HG03520 (cell line): ENCODE data around the gene IMP4.

Experiments
- ATAC-seq: cut with Tn5 transposase; IDR thresholded peaks from one replicate; pipeline ENCODE4 v1.9.1; 2021; ENCODE audit warnings: mild to moderate bottlenecking, moderate library complexity; ENCODE audit not compliant: unreplicated experiment

The IMP4 gene

DNA sequence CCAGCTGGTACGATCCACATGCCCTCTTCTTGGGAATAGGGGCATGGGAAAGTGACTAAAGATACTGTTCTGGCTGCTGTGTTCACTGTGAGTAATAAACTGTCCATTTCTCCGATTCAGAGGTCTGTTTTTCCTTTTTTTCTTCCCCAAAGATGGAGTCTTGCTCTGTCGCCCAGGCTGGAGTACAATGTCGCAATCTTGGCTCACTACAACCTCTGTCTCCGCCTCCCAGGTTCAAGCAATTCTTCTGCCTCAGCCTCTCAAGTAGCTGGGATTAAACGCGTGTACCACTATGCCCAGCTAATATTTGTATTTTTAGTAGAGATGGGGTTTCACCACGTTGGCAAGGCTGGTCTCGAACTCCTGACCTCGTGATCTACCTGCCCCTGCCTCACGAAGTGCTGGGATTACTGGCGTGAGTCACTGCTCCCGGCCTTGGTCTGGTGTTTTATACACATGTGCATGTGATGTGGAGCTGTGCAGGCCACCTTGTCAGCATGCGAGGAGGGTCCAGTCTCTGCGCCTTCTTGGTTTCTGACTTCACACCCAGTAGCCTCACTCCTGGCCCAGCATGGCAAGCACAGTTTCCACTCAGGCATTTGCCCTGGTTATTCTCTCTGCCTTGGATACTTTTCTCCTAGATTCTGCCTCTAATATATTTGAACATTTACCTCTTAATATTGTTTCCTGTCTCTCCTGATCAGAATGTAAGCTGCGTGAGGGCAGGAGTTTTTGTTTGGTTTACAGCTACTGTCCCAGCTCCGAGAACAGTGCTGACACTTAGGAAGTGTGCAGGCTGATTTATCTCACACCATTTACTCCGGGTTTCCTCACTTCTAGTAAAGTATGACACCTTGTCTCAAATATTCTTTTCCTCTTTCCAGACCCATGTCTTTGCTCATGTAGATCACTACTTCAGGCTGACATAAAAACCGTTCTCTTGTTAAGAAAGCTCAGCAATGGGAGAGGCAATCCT lies 32.9 kb downstream of the IMP4 start:
- ATAC-seq, result no peak

DNA sequence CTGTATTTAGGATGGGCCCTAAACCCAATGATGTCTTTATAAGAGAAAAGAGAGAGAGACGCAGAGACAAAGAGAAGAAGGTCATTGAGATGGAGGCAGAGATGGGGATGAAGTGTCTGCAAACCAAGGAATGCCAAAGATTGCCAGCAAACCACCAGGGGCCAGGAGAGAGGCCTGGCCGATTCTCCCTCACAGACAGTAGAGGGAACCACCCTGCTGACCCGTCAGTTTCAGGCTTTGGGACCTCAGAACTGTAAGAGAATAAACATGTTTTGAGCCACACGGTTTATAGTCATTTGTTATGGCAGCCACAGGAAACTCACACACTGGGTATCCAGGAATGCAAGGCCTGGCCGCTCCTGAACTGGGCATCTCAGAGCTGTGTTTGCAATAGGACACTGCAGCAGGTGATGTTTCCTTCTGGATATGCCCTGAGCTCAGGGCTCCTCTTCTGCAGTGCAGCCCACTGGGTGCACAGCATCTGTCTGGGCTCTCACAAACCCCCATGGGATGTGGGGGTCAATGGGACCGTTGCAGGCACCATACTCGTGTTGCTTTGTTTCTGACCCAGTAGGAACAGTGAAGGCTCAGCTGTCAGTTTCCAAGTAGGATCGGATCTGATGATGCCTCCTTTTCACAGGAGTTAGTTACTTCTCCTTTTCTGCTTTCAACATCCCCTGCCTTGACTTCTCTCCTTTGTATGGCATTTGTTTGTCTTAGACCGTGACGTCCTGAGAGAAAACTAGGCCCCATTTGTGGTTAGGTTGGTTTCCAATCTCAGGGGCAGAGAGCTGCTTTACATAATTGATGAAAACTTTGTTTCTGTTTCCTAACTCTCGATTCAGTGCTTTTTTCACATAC lies 34.0 kb downstream of the IMP4 start:
- peak; percentile 44 for ATAC-seq

DNA sequence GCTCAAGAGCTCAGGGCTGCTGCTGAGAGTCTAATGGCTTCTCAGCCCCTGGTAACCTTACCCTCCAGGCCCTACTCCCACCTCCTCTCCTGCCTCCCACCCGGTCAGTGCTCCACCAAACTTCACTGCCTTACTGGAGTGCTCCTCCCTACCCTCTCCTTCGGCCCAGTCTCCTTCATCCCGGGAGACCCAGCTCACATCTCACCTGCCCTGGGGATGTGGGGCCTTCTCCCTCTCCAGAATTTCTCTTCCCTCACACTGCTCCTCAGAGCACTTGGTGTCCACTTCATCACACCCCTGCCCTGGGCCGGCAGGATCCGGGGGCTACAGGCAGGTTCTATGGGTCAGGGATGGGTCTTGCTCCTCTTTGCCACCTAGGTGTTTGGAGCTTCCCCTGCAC lies 34.8 kb downstream of the IMP4 start:
- ATAC-seq, result no peak

DNA sequence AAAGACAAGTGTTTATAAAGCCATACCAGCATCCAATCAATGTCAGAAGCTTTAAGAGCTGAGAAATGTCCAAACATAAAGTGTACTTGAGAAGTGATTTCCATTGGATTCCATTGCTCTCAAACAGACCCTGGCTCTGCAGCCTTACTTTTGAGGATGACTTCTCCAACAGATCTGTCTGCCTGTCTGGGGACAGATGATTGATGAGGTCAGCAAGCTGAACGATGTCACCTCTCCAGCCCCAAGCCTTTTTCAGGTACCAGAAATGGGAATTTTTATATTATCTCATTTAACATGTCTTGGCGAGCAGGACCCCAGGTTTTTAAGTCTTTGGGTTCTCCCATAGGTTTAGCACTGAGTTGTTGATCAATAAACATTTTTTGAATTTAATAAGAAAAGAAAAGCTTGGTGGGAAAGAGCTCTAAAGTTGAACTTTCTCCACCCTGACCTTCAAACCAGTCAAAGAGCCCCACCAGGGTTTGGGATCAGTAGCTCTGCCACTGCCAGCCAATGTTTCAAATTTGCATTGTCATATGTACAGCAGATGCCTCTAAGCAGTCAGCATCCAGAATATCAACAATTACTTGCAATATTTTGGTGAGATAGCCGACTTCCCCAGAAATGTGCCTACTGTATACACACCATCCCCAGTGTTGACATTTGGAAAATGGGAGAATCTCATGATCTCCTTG lies 35.7 kb downstream of the IMP4 start:
- ATAC-seq, result no peak

DNA sequence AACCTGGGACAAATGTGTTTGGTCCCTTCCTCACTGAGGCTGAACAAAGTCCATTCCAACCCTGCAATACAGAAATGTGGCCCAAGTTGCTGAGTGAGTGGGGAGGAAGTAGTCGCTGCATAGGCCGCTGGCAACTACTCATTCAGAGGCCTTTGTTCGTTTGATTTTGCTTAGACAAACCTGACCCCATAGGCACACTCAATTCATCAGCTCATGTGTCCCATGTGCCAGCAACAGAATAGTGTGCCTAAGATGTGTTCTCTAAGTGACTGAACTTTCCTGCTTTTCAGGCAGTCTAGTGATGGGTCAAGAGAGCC lies 36.2 kb downstream of the IMP4 start:
- no peak for ATAC-seq

DNA sequence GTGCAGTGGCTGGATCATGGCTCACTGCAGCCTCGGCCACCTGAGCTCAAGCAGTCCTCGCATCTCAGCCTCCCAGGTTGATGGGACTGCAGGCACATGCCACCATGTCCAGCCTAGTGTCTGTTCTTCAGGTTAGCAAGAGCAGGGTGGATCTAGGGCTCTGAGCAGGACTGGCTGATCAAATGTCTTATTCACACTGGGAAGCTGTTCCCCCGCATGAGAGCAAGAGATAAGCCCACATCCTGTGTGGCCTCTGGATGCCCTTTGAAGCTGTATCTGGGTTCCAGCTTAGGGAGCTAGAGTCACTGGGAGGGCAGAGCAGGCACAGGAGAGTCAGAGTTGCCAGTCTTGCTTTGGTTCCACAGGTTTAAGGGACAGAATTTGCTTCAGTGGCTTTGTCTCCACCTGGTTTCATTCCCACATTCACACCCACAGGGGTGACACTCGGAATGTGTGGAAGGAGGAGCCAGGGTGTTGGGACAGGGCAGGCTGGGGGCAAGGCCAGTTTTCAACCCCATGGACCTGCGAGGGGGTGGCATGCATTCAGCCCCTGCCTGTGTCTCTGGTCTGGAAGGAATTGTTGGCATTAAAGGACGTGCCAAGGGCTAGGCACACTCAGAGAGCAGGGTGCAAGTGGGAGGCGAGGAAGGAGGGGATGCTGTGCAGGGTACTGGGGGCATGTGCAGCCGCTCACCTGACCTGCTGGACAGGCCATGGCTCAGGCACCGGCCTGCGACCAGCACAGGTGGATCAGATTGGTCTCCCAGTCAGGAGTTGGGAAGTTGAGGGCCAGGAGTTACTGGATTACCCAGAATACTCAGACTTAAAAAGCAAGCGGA lies 37.6 kb downstream of the IMP4 start:
- ATAC-seq, result no peak

DNA sequence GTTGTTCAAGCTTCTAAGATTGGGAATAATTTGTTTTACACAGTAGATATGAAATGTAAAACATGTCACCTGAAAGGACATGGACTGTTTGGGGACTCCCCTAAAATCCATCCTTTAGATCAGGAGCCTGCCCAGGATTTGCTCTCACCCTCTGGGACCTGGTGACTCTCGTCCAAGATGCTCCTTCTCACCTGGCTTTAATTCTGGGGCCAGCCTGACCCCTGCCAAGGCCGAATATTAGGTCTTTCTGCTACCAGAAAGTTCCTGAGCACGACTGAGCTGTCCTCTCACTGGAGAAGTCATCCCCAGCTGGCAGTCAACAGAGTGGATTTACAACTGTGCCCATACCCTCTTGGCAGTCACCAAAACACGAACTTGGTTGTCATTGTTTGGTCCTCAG lies 38.4 kb downstream of the IMP4 start:
- no peak for ATAC-seq

DNA sequence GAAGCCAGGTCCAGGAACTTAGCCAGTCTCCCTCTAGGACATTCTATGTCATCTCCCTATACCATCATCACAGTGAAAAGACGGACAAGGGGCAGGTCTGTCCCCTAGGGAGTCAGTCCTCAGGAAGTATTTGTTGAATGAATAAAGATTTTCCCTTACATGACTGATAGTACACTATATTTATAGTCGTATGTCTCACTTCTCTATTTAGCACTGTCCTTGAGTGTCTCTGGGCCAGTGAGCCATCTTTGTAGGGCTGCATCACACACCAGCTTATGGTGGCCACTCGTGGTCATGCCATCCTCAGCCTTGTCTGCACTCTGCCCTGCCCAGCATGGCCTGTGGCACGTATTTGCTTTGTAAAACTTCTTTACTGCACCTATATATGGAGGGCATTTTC lies 38.9 kb downstream of the IMP4 start:
- no peak for ATAC-seq

DNA sequence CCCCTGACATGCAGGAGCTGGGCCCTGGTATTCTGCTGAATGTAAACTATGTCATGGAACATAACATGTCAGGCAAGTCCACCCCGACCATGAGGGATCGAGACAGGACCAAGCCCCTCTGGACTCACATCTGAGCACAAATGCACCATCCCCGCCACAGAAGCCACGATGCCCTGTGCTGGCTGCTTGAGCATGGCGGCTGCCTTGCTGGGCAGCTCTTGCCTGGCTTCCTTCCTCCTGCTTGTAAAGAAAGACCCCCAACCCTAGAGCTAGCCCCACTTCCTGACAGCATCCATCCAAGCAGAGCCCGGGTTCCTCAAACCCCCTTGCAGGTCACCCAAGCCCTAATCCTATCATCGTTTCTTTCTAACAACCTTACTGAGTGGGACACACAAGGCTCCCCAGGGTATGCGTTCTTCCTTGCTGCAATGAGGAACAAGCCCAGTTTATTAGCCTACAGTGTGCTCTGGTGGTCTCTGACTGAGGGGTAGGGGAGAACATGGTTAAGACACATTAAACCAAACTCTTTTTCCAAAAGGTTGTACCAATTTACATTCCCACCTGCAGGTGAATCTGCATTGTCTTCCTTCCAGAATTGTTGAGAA lies 39.7 kb downstream of the IMP4 start:
- ATAC-seq, result no peak

DNA sequence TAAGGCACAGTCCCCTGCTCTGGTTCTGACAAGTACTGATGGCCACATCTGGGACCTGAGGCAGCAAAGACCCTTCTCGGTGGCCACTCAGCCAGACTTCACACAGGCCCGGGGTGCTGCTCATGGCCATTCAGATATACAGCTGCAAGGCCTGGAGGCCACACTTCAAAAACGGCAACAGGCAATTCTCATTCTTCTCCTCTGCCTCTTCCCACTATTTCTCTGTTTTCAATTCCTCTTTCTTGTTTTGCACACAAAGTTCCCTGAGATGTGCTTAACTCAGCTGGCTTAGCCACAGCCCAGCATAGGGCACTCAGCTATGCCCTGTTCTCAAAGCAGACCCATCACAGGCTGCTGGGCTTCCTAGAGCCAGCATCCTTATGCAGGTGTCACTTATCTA lies 43.0 kb downstream of the IMP4 start:
- no peak for ATAC-seq

DNA sequence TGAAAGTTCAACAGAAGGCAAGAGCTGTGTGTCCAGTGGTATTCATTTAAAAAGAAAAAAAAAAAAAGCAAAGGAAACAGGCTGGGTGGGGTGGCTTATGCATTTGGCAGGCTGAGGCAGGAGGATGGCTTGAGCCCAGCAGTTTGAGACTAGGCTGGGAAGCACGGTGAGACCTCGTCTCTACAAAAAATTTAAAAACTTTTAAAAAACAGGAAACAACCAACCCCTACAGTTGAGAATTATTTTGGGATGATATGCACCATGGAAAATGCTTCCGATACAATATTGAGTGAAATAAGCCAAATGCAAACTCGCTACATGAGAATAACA lies 44.3 kb downstream of the IMP4 start:
- ATAC-seq, result no peak

DNA sequence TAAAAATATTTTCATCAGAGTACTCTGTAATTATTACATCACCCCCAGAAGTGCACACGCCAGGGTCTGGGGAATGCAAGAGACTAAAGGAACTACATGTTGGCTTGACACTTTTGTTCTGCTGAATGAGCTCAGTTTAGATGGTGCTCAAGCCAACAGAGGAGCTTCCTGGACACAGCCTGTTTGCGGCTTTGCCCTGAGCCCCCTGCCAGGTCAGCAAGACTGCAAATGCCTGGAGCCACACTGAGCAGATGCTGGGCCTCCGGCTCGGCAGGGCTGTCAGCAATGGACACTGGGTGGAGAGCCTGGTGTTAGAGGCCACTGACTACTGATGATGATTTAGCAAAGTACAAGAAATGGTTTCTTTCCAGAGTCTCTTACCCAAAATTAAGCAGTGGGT lies 45.1 kb downstream of the IMP4 start:
- no peak for ATAC-seq

DNA sequence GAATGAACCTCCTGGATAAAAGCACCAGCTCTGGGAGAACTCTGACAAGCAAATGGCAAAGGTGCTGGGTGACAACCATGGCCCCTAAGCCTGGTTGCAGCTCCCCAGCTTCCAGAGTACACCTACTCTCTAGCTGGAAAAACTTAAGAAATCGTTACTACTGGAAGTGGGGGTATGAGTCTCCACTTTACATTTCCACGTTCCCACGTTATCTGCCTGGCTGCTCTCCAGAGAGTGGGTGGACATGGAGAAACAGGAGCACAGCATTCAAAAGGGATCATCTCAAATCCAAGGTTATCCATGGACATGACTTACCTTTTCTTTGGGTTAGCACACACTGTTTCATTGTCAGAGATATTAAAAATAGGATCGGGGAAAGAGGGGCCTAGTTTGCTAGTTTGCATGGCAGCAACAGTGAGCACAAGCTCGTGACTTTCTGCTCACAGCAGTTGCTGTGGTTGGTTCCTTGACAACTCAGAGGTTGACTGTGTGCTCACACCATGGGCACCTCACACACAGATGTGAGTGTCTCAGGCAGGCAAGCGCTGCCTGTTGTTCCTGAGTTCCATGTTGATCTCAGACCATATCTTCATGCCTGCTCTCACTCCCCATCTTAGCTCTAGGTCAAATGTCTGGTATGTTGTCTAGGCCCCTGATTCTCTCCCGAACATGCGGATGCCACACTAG lies 45.7 kb downstream of the IMP4 start:
- no peak for ATAC-seq

DNA sequence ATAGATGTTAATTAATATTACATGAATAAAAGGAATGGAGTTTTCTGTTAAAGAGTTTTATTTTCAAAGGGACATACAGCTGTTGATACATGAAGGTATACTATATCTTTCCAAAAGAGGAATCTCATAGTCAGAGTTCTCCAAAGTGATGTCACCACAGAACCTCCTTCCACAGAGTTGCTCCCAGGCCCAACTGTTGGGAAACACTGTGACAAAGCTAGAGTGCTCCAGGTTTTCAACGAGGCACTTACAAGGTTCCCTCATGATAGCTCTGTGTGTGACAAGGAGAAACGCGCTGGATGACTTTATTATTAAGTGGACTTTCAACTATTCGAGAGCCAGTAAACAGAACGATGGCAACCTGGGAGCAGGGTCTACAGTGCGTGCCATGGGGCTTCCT lies 46.7 kb downstream of the IMP4 start:
- ATAC-seq, result no peak

DNA sequence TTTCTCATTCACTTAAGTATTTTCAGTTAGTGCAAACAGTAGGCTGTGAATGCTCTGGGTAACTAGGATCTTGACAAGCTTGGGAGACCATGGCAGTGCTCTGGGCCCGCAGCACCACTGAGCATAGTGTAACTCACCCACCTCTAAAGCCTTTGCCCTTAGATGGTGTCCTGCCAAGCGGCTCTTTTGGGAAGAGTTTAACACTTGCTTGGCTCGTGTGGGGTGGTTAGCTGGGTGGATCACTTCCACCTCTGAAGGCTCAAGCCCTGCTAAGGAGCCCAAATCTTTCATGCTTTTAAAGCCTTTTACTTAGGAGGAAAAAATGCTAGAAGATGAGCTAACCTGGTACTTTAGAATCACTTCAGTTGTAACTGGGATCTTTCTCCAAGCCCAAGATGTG lies 47.1 kb downstream of the IMP4 start:
- no peak for ATAC-seq

DNA sequence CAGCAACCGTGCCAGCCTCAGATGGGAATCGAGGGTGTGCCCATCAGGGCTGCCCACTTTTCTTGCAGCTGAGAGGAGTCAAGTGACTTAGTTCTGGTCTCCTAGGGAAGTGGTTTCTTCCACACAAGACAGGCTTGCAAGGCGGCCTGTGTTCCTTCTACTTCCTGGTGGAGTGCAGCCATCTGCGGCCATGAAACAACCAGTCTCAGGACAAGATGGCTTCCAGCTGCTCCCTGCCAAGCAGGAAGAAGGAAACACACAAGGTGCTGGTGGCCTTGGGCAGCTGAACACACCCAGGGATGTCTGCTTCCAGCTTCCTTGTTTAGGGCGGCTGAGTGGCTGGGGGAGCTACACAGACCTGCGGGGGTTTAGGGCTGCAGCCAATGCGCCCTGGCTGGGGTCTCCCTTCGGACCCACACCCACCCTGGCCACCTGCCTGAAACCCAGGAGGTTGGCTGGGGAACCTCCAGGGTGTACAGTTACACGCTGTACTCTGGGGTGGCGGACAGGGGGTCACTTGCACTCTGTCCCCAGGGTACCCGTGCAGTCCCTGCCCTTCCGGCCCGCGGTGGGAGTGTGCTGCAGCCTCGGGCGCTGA lies 47.9 kb downstream of the IMP4 start:
- ATAC-seq, result peak; percentile 5

DNA sequence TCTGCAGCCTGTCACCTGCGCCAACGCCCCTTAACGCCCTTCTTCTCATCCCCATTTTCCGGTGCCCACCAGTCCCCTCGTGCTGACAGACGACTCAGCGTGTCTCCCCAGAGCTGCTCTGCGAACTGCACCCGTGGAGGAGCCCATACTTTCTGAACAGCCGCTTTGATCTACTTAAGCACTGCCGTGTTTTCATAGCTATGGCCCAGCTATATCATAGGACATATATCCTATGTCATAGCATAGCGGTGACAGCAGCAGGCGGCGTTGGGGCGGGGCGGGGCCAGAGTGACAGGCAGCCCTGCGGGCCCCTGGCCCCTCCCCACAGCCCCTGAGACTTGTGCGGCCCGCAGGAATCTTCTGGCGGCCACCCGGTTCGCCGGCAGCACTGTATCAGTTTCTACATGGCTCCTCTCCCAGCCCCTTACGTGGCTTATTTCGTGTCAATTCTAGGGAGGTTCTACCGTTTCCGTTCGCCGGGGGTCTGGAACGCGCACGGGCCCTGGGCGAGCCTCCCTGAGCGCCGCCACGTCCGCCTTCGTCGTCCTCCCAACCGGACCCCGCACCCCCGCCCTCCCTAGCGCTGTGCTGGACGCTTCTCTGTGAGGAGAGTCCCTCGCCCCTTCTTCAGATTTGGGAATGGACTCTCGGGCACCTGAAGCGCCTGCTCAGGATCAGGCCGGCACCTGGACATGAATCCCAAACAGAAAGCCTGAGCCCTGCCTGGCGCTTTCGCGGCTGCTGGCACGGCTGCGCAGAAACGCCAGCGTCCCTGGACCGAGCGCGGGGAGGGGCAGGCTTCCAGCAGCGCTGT lies 48.6 kb downstream of the IMP4 start:
- ATAC-seq, result peak; percentile 91

DNA sequence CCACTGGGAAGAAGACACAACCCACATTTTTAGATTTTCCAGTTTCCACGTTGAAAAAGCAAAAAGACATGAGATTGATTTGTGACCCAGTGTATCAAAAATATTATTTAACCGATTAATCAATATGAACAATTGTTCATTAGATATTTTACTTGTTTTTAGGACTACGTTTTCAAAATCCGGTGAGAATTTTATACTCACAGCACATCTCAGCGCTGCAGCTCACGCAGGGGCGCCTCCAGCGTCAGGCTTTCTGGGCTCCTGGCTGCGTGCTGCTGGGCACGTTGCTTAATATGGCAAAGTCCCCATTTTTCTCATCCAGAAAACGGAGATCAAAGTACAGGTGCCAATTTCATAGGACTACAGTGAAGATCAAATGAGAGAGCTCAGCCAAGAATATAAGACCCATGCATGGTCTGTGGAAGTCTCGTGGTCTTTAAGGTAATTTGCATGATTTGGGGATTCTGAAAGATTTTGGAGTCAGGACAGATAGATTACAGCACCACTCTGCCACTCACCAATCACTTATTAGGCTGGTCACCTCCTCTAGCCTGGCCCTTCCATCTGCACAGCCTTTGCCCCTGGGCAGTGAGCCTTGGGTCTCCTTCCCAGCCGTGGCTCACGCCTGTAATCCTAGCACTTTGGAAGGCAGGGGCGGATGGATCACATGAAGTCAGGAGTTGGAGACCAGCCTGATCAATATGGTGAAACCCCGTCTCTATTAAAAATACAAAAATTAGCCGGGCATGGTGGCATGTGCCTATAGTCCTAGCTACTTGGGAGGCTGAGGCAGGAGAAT lies 49.4 kb downstream of the IMP4 start:
- ATAC-seq, result no peak
